WTC11 (cell line): ENCODE measurements around the gene GLI2.

Experiments used
- ELF4 ChIP-seq: sonication (generic); formaldehyde crosslinking; IDR thresholded peaks from 2 replicates; pipeline ENCODE4 v1.8.1; 2022; ENCODE audit warnings: low read depth, mild to moderate bottlenecking, moderate library complexity, missing genetic modification reagents
- SOX15 ChIP-seq: fragments of 250-450 bp; sonication (Bioruptor Pico); IDR thresholded peaks from 2 replicates; pipeline ENCODE4 v1.9.0; 2021; ENCODE audit warnings: mild to moderate bottlenecking
- TCF7 ChIP-seq: sonication (generic); formaldehyde crosslinking; IDR thresholded peaks from 2 replicates; pipeline ENCODE4 v1.8.0; 2022; ENCODE audit warnings: mild to moderate bottlenecking, low read depth, missing genetic modification reagents, moderate library complexity
- TF ChIP-seq, protein P1 (sequence below): fragments of 200-600 bp; IDR thresholded peaks from 2 replicates; pipeline ENCODE4 v1.8.0; 2022; ENCODE audit warnings: antibody characterized with exemption

DNA sequence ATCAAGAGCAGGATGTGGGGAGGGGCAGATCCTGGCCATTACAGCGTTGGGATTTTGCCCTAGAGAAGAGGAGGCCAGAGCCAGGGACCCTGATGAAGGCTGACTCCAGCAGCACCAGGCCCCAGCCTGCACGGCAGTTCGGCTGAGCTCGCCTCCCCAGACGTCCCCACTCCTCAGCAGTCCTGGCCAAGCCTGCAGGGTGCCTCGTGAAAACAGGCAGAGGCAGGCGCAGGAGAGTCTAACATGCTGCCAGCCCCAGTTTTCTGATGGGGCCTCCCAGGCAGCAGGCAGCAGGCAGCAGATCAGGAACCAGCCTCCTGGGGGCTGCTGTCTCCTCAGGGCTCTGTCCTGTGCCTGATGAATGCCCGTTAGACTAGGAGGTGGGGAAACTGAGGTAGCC, 19.7 kb upstream of the GLI2 start:
- TF ChIP-seq SOX15 (CRISPR knock-in tag) (no peak), TCF7 (CRISPR knock-in tag) (no peak), ELF4 (CRISPR knock-in tag) (no peak)
- TF ChIP-seq, protein P1, sequence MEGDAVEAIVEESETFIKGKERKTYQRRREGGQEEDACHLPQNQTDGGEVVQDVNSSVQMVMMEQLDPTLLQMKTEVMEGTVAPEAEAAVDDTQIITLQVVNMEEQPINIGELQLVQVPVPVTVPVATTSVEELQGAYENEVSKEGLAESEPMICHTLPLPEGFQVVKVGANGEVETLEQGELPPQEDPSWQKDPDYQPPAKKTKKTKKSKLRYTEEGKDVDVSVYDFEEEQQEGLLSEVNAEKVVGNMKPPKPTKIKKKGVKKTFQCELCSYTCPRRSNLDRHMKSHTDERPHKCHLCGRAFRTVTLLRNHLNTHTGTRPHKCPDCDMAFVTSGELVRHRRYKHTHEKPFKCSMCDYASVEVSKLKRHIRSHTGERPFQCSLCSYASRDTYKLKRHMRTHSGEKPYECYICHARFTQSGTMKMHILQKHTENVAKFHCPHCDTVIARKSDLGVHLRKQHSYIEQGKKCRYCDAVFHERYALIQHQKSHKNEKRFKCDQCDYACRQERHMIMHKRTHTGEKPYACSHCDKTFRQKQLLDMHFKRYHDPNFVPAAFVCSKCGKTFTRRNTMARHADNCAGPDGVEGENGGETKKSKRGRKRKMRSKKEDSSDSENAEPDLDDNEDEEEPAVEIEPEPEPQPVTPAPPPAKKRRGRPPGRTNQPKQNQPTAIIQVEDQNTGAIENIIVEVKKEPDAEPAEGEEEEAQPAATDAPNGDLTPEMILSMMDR, result no peak
